A549 treated with DMSO at 1 μM for 4 hours (cell line): ENCODE data around the gene GYPE. TPM values are rescaled to one million over a fixed set of nuclear protein-coding genes. Genes with fewer than 3 reads are reported as not detected.

Experiments
- total RNA-seq: library from RNA; stranded (reverse); fragments of 200-300 nt; extraction: Qiagen RNA extraction; gene quantifications from 5 replicates; pipeline ENCODE4 v1.2.3, GENCODE V29; 2022; ENCODE audit warnings: low read depth

GYPE gene
- not detected in 5 replicates for total RNA-seq

DNA sequence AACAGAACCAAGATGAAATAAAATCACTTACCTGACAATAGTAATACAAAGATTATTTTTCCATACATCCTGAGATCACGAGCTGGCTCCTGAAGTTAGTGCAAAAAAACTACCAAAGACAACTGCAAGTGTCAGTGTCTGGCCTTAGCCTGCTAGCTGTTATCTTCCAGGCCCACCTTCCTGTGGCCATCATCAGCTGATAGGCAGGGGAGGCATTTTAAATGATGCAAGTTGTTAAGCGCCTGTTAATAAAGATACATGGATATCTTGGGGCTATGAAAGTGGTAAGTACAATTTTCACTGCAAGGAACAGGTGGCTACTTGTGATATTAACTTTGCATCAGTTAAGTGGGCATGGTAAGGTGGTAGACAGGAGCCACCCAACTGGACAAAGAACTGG is at the start of gene GYPE:
Gene GYPE (minus strand): TSS at position 120 of the 400 bp plus-strand sequence. CDS start 52 bp downstream, at position 68.

Other genes starting within 250 kb of the GYPE start
- not detected in 5 replicates for gene FREM3, start 204.9 kb downstream of the GYPE start, total RNA-seq
- not detected in 5 replicates for gene GYPB, start 113.8 kb upstream of the GYPE start, total RNA-seq
- not detected in 5 replicates for gene GYPA, start 235.2 kb upstream of the GYPE start, total RNA-seq